Keratinocyte (primary cell): Measurements from ENCODE around the gene NTN1. TPM values are rescaled to one million over a fixed set of nuclear protein-coding genes. Genes with fewer than 3 reads are reported as not detected.

ENCODE experiments used
- DNase-seq: peaks from one replicate; pipeline ENCODE4 v3.0.0-alpha.2; 2011; ENCODE audit warnings: low read depth, missing footprints, low spot score
- FAIRE-seq: peaks from 2 replicates; lab custom pipeline; 2011; peaks lifted over from hg19 to GRCh38; lab: Jason Lieb, UNC
- H2AFZ ChIP-seq: 2 replicates; pipeline ENCODE4 v1.6.0; 2012; ENCODE audit warnings: low read length, control low read depth, inconsistent platforms; ENCODE audit not compliant: control insufficient read depth
- H3K27ac ChIP-seq: 2 replicates; pipeline ENCODE4 v1.5.1; 2011; ENCODE audit warnings: low read length; ENCODE audit not compliant: control insufficient read depth, insufficient read depth
- H3K27me3 ChIP-seq: 3 replicates; pipeline ENCODE4 v1.6.0; 2011; ENCODE audit warnings: low read length; ENCODE audit not compliant: control insufficient read depth, insufficient read depth; ENCODE audit errors: extremely low read depth
- H3K36me3 ChIP-seq, 2 experiments: 2 replicates in 1 of 2; 3 replicates in 1 of 2; pipeline ENCODE4 v1.5.1; 2011; ENCODE audit warnings: low read length in 2 of 2, mild to moderate bottlenecking in 1 of 2; ENCODE audit not compliant: control insufficient read depth in 2 of 2, insufficient read depth in 2 of 2; ENCODE audit errors: extremely low read depth in 1 of 2
- H3K4me1 ChIP-seq: 3 replicates; pipeline ENCODE4 v1.5.1; 2011; ENCODE audit warnings: low read length; ENCODE audit not compliant: control insufficient read depth, insufficient read depth; ENCODE audit errors: extremely low read depth
- H3K4me2 ChIP-seq: 3 replicates; pipeline ENCODE4 v1.6.0; 2011; ENCODE audit warnings: low read depth, low read length; ENCODE audit not compliant: control insufficient read depth, insufficient read depth; ENCODE audit errors: extremely low read depth
- H3K4me3 ChIP-seq, 3 experiments: fragments of 200-600 bp in 1 of 3; sonication (generic) in 1 of 3; 2 replicates in 2 of 3; 3 replicates in 1 of 3; pipeline ENCODE4 v1.5.1; 2011 to 2016; ENCODE audit warnings: low read length in 3 of 3, mild to moderate bottlenecking in 3 of 3, control low read depth in 2 of 3, inconsistent platforms in 1 of 3, low read depth in 1 of 3, mixed read lengths in 1 of 3, mixed run types in 1 of 3, moderate library complexity in 1 of 3; ENCODE audit not compliant: control insufficient read depth in 2 of 3, insufficient read depth in 2 of 3; ENCODE audit errors: extremely low read depth in 1 of 3
- H3K79me2 ChIP-seq: 2 replicates; pipeline ENCODE4 v1.6.0; 2012; ENCODE audit warnings: low read length; ENCODE audit not compliant: control insufficient read depth, insufficient read depth
- H3K9ac ChIP-seq: 3 replicates; pipeline ENCODE4 v1.6.0; 2011; ENCODE audit warnings: low read length; ENCODE audit not compliant: control insufficient read depth, insufficient read depth; ENCODE audit errors: extremely low read depth
- H3K9me1 ChIP-seq: 3 replicates; pipeline ENCODE4 v1.6.0; 2011; ENCODE audit warnings: low read length; ENCODE audit not compliant: control insufficient read depth, insufficient read depth; ENCODE audit errors: extremely low read depth
- H3K9me3 ChIP-seq: 2 replicates; pipeline ENCODE4 v1.5.1; 2012; ENCODE audit warnings: low read depth, low read length; ENCODE audit not compliant: control insufficient read depth
- H4K20me1 ChIP-seq: 3 replicates; pipeline ENCODE4 v1.6.0; 2011; ENCODE audit warnings: low read length; ENCODE audit not compliant: control insufficient read depth, insufficient read depth; ENCODE audit errors: extremely low read depth
- CTCF ChIP-seq, 3 experiments: IDR thresholded peaks in 1 of 3; conservative IDR thresholded peaks in 1 of 3; optimal IDR thresholded peaks in 1 of 3; 2 replicates in 2 of 3; 3 replicates in 1 of 3; pipeline versions ENCODE3 to v1.5.1; 2011; ENCODE audit warnings: low read length in 3 of 3, mild to moderate bottlenecking in 3 of 3, moderate library complexity in 2 of 3, control low read depth in 1 of 3, inconsistent platforms in 1 of 3; ENCODE audit not compliant: insufficient read depth in 2 of 3; ENCODE audit errors: extremely low read depth in 1 of 3
- EZH2 ChIP-seq: IDR thresholded peaks from one replicate; pipeline ENCODE4 v1.6.1; 2012; ENCODE audit warnings: inconsistent platforms, mild to moderate bottlenecking, low read length, moderate library complexity
- dilution Hi-C: fragments of 300-500 bp; cut with MboI; formaldehyde crosslinking; loops from one replicate; pipeline ENCODE4 v1.7.0; 2020; ENCODE audit warnings: low sequenced_read_pairs; ENCODE audit not compliant: extremely low pct_ligation_motif_present
- polyA plus RNA-seq, 5 experiments: library from polyadenylated mRNA; depleted of rRNA in 3 of 5; stranded (reverse) in 3 of 5; stranded (forward) in 1 of 5; unstranded in 1 of 5; fragments of >200 nt; gene quantifications; 1 replicate in 1 of 5; 2 replicates in 3 of 5; 3 replicates in 1 of 5; pipeline versions ENCODE4 v1.2.1 to v1.2.3, GENCODE V29; 2011 to 2012; ENCODE audit warnings: missing spikeins in 2 of 5, low read depth in 1 of 5, low replicate concordance in 1 of 5

NTN1 gene
- polyA plus RNA-seq, 1 donor (not counting 4 experiments of a cell fraction or from before 2014, with no cell fraction given) = 0.10 TPM

GRCh38 chr17:9121186-9121820 lies 100.0 kb downstream of the NTN1 start:
- H3K9me3 ChIP-seq = no peaks in the 10 kb centered on the region
- no peaks in the 10 kb centered on the region for H3K79me2 ChIP-seq
- H3K27me3 ChIP-seq = no peaks in the 10 kb centered on the region
- no peak for TF ChIP-seq EZH2
- TF ChIP-seq CTCF (optimal IDR thresholded peaks at IDR 0.05 in 1 of 3, IDR thresholded peaks at IDR 0.05 in 1 of 3, conservative IDR thresholded peaks at IDR 0.05 in 1 of 3; ENCODE audit: extremely low read depth in 1 of 3, insufficient read depth in 2 of 3, low read length in 3 of 3) = no peak
- no peak overlapping the region for H3K4me3 ChIP-seq
- H2AFZ ChIP-seq = no peak overlapping the region
- no peak for FAIRE-seq
- no peak overlapping the region for H3K9ac ChIP-seq
- H3K4me1 ChIP-seq = no peaks in the 10 kb centered on the region
- H3K36me3 ChIP-seq = no peaks in the 10 kb centered on the region
- no peak for DNase-seq
- dilution Hi-C loops = no loop called here
- H4K20me1 ChIP-seq = no peaks in the 10 kb centered on the region
- H3K4me2 ChIP-seq = no peak overlapping the region
- H3K27ac ChIP-seq = no peak overlapping the region
- H3K9me1 ChIP-seq = no peaks in the 10 kb centered on the region

- Histone ChIP-seq H3K9me3 (no peaks in the 10 kb centered on the region), H2AFZ (no peak overlapping the region), H3K4me2 (no peak overlapping the region), H3K36me3 (no peaks in the 10 kb centered on the region), H3K79me2 (no peaks in the 10 kb centered on the region), H3K4me1 (no peaks in the 10 kb centered on the region), H3K4me3 (no peak overlapping the region), H3K27me3 (no peaks in the 10 kb centered on the region), H3K27ac (no peak overlapping the region), H3K9me1 (no peaks in the 10 kb centered on the region), H3K9ac (no peak overlapping the region), H4K20me1 (no peaks in the 10 kb centered on the region)
- FAIRE-seq = no peak
- dilution Hi-C loops = no loop called here
- TF ChIP-seq EZH2 = no peak
- no peak for TF ChIP-seq CTCF (optimal IDR thresholded peaks at IDR 0.05 in 1 of 3, IDR thresholded peaks at IDR 0.05 in 1 of 3, conservative IDR thresholded peaks at IDR 0.05 in 1 of 3; ENCODE audit: extremely low read depth in 1 of 3, insufficient read depth in 2 of 3, low read length in 3 of 3)
- no peak for DNase-seq
These were observed 102.6 kb downstream of the NTN1 start for GRCh38 chr17:9123594-9124553.
